CD1c-positive myeloid dendritic cell (primary cell): ENCODE data around the gene DDIT4.
A peak's percentile ranks its signal among the peaks of the same experiment; 100 is the strongest.
"Not testable (repeated sequence)": the region's sequence is repeated elsewhere in the genome, so short reads cannot be mapped to it uniquely, and the experiment has no call there.

Source experiments
- DNase-seq: peaks from one replicate; pipeline ENCODE4 v3.0.0-alpha.2; 2016; ENCODE audit errors: extremely low spot score

The DDIT4 gene

DNA sequence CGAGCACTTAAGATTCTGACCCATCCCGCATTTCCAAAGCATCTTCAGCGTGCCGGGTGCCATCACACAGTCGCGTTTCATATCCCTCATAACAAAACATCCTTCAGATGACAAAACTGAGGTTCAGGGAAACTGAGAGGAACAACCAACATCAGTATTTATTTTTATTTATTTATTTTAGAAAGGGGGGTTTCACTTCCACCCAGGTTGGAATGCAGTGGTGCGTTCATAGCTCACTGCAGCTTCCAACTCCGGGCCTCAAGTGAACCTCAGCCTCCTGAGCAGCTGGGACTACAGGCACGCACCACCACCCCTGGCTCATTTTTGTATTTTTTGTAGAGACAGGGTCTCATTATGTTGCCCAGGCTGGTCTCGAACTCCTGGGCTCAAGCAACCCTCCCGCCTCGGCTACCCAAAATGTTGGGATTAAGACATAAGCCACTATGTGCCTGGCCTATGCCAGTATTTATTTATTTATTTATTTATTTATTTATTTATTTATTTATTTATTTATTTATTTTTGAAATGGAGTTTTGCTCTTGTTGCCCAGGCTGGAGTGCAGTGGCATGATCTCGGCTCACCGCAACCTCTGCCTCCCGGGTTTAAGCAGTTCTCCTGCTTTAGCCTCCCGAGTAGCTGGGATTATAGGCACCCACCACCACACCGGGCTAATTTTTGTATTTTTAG lies 24.4 kb upstream of the DDIT4 start:
- DNase-seq: not testable (repeated sequence)

DNA sequence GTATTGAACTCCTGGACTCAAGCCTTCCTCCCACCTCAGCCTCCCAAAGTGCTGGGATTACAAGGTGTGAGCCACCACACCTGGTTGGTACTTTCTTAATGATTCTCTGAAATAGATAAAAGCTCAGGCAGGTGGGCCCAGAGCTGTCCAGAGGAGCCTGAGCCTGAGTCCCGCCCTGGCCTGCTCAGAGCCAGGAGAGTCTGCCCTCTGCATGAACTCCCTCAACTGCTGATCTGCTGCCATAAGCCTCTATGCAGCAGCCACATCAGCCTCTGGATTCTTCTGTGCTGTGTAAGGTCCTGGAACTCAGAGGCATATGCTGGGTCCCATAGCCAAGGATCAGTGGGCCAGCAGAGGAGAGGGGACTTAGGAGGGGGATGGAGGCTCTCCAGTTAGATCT lies 23.1 kb upstream of the DDIT4 start:
- DNase-seq: no peak

DNA sequence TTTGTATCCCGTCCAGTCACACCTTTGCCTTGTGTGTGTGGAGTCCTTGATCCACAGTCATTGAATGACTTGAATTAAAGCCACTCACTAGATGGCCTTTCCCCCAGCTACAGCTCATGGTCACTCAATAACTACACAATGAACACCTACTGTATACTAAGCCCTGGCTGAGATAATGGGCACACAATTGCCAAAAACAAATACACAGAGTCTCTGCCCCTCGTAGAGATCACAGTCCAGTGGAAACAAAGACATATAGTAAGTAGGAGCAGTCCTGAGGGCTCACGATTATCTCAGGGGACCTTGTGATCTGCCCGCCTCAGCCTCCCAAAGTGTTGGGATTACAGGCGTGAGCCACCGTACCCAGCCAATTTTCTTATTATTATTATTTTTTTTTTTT lies 22.1 kb upstream of the DDIT4 start:
- DNase-seq: no peak

DNA sequence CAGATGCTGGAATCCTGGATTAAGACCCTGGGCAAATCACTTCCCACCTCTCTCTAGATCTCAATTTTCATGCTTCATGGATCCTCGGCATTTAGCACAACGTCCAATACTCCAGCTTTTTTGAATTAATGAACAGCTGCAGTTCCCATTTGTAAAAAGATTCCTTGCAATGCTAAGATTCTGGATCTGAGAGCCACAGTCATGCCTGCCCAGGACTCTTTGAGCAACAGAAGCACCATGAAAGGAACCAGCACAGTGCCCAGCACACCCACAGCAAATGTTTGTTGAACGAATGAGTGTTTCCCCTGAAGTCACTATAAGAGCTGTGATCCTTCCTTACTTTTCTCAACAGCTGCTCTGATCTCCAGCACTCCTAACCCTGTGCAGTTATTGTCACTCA lies 20.8 kb upstream of the DDIT4 start:
- DNase-seq: no peak

DNA sequence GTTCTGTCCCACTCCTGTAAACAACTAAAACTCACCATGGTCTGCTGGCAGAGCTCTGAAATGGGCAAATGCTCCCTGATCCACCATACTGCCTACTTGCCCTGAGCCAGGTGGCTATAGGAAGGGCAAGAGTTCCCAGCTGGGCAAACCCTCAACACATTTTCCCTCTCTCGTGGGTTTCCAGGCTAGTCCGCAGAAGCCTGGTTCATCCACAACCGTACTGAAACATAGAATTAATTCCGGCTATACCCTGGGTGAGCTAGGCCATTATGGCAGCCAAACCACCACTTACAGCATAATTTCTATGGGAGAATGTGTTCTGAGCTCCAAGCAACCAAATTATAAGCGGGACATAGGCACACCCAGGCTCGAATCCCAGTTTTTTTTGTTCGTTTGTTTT lies 20.1 kb upstream of the DDIT4 start:
- no peak for DNase-seq

DNA sequence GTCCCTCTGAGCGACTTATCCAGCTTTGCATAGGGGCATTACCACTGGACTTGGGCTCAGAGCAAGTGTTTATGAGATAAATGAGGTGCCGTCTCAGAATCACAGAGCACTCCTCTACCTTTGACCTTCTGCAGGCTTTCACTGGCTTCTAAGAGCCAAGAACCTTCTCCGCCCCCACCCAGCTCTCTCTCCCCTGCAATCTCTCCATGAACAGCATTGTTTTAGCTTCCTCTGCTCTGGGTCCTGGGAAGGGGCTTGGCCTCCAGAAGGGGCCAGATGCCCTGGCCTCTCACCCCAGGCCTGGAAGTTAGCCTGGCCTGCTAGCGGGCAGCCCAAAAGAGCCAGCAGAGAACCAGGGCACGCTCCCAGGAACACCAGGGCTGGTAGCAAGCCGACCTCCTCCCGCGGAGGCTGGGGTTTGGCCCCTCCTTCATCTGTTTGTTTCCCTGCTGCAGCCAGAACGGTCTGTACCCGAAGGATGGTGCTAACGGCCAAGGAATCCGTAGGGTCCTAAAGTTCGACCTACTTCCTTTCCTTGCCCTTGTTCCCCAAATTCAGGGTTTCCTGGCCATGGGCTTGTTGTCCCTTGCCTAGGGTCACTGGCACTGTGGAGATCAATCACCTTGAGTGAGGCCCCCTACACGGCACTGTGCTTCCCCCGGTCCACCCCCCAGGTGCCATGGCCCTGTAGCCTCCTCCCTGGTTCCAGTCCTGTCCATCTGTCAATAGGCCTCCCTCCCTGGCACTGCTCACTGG lies 18.7 kb upstream of the DDIT4 start:
- peak; percentile 53 for DNase-seq

DNA sequence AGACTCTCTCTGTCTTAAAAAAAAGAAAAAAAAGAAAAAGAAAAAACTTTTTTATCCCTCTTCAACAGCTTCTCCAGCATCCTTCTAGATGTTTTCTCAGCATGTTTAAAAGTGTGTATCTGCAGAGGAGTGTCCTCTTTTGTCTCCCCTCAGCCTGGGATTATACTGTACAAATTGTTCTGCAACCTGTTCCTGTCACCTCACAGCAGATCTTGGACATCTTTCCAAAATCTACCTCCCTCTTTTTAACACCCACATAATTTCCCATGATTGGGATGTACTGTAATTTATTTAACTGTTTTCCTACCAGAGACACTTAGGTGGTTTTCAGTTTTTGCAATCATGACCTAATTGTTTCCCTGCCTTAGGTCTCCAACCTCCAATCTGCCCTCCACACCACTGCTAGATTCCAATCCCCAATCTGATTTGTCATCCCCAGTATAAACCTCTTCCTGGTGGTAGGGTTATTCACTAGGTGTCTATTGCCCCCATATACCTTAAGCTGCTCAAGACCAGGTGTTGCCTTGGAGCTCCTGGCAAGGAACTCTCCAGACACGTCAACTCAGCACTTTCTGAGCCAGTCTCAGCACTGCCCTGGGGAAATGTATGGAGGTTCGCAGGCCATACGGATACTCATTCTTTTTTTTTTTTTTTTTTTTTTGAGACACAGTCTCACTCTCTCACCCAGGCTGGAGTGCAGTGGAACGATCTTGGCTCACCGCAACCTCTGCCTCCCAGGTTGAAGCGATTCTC lies 17.6 kb upstream of the DDIT4 start:
- DNase-seq: no peak

DNA sequence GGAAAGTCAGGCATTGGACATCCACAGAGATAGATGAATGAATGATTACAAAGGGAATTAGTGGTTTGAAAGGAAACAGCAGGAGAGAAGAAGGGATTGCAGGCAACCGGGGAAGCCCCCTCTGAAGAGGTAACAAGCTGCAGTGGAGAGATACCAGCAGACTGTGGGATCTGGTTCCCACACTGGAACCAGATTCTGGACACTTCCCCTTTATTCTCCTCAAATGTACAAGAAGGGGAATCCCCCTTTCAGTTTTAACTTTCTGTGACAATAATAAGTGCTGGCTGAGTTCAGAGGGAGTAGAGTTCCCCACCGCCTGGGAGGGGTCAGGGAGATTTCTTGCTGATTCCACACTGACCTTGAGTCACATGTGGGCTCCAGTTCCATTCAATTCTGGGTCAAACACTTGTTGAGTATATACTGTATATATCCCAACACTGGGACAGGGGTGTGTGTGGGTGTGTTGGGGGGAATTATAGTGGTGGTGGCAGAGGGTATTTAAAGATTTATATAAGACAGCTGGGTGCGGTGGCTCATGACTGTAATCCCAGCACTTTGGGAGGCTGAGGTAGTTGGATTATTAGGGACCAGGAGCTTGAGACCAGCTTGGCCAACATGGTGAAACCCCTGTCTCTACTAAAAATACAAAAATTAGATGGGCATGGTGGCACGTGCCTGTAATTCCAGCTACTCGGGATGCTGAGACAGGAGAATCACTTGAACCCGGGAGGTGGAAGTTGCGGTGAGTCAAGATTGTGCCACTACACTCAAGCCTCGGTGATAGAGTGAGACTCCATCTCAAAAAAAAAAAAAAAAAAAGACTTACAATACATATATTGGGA lies 16.5 kb upstream of the DDIT4 start:
- DNase-seq: peak; percentile 89

DNA sequence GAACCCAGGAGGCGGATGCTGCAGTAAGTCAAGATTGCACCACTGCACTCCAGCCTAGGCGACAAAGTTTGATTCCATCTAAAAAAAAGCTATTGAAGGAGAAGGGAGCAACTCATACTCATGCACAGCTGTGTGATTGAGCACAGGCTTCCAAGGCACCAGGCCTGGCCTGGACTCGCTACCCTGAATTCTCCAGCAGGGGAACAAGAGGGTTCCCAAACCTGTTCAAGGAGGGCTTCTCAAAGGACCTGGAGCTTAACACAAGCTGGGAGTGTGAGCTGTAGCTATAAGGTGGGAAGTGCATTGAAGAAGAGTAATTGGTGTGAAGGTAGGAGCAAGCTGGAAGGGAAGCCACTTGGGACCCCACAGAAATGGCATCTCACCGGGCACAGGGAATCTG lies 15.1 kb upstream of the DDIT4 start:
- DNase-seq: no peak

DNA sequence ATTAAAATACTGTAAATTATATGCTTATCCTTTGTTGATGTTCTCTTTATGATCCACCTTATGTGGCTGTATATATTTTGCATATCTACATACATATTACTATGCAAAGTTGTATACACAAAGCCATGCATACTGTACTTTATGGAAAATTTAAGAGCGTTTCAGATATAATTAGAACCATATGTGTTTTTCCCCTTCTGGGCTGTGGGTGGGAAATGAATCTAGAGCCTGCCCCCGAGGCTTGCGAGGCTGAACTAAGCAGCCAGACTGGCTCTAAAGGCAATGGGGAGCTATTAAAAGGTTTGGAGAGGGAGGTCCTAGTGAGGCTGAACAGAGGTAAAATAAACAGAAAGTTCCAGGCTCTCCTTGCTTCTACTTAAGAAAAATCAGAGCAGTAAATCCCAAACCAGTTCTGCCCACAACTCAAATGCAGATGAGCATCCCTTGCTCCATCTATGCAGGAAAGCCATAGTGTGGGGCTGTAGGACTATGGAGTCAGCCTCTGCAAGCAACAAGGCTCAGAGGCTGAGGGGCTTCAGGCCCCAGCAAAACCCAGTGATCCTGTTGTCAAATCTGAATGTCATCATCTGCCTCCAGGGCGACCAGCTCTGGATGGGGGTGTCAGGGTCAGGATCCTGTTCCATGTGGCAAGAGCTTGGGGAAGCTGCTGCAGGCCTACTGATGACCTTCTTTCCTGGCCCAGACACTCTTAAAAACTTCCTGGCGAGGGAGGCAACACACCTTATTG lies 14.1 kb upstream of the DDIT4 start:
- no peak for DNase-seq

DNA sequence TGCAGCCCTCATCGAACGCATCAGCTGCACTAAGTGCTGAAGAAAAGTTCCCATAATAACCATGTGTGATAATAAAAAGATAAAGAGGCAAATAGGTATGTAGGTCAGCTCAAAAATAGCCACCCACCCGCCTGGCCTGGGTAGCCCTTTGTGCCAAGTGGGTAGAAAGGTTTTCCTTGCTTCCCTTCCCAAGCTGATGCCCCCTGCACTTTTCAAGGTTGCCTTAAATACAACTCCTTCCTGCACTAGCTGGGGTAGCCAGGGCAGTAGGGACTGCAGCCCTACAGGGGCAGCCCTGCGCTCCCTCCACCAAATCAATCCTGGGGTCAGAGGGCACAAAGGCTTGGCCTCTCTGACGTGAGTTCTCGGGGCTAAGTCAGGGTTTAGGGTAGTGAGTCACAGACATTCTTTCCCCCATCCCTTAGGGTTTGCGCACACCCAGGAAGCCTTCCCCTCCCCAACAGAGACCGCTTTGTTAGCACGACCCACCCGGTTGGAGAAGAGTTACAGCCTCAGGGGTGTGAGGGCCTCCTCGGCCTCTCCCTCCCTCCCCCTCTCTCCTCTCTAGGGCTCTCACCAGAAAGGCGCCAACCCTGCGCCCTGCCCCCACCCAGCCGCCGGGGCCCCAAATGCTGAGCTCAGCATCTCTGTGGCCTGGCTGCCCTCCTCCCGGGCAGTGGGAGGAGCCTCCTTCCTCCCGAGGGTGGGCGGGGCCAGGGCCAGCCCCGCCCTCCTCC lies 13.3 kb upstream of the DDIT4 start:
- peak; percentile 39 for DNase-seq

DNA sequence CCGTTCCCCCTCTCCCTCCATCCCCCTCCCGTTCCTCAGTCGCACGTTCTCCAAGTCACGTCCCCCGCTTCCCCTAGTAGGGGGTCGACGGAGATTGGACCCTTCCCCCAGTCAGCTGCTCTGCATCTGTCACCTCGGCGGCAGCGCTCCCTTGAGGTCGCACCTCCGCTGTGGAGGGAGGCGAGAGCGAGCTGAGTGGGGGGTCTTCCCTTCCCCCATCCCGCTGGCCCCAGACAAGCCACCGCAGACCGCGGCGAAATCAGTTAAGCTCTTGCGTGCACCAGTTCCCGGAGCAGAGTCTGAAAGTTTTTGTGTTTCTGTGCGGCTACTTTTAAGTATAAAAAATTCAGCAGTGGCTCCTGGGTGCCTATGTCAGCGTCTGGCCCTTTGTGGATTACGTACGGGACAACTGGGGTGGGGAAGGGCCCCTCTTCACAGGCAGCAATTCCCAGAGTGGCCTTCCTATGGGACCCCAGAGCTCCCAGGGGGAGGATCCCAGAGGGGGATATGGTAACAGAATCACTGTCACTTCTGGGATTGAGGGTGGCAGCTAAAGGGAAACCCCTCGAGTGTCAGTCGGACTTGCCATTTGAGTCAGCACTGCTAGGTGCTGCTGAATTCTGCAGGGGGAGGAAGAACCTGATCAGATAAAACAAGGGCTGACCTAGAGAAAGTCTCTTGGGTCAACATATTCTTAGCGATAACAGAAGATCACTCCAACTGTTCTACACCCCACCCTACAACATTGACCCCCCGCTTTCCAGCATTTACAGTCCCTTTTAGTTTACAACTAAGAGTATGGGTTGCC lies 12.5 kb upstream of the DDIT4 start:
- DNase-seq: peak; percentile 36

DNA sequence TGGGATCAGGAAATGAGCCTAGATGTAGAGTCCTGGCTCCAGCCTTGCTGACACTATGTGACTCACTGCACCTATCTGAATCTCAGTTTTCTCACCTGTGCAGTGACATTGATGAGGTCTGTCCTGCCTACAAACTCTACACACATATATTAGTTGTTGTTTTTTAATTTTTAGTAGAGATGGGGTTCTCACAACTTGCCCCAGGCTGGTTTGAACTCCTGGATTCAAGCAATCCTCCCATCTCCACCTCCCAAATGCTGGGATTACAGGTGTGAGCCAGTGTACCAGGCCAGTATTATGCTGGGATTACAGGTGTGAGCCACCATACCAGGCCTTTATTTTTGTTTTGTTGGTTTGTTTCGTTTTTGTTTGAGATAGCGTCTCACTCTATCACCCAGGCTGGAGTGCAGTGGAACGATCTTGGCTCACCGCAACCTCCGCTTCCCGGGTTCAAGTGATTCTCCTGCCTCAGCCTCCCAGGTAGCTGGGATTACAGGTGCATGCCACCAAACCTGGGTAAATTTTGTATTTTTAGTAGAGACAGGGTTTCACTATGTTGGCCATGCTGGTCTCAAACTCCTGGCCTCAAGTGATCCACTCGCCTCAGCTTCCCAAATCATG lies 11.8 kb upstream of the DDIT4 start:
- DNase-seq: no peak

DNA sequence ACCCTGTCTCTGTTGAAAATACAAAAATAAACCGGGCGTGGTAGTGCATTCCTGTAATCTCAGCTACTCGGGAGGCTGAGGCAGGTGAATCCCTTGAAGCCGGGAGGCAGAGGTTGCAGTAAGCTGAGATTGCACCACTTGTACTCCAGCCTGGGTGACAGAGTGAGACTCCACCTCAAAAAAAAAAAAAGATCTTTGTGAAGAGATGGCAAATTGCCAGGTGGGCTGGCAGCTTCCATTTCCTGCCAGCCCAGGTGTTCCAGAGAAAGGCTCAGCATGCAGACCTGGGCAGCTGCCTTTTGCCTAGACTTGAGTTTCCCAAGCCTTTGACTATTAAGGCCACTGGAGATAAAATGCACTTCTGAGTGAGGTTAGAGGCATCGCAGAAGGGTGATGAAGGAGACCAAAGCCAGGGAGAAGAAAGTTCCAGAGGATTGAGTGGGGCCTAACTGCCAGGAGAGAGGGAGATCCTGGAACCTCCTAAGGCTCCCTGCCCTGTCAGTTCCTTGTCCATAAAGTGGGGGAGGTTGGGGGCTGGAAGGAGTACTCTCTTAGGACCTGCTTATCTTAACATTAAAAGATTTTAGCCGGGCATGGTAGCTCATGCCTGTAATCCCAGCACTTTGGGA lies 10.0 kb upstream of the DDIT4 start:
- DNase-seq: no peak

DNA sequence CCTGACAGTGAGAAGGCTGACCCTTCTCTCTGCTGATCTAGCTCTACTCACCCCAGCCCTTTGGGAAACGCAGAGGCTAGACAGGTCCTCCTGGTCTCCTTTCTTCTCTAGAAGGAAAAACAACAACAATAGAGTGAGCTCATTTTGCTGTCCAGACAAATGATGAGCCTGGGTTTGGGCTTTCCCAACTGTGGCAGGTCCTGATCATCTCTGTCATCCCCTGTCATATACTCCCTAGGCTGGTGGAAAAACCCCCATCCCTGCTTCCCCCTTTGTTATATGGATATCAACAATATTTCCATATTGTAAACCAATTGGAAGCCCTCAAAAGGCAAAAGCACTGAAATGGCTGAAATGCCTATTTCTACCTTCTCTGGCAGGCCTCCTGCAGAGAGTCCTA lies 9.2 kb upstream of the DDIT4 start:
- DNase-seq: no peak

DNA sequence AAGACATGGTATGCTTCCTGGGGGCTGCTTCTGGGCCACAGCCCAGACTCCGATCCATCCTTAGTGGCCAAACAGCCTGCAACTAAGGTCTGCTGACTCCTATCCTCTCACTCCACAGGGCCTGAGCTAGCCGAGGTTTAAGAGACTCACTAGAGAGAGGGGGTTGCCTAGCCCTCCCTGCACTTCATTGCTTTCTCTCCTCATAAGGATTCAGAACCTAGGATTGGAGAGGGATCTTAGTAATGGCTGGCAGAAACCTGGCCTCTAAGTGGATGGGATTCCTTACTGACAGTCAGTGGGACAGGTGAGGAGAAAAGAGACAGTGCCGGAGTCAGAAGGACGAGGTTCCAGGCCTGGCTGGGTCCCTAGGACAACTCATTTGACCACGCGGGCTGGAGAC lies 8.2 kb upstream of the DDIT4 start:
- DNase-seq: no peak

DNA sequence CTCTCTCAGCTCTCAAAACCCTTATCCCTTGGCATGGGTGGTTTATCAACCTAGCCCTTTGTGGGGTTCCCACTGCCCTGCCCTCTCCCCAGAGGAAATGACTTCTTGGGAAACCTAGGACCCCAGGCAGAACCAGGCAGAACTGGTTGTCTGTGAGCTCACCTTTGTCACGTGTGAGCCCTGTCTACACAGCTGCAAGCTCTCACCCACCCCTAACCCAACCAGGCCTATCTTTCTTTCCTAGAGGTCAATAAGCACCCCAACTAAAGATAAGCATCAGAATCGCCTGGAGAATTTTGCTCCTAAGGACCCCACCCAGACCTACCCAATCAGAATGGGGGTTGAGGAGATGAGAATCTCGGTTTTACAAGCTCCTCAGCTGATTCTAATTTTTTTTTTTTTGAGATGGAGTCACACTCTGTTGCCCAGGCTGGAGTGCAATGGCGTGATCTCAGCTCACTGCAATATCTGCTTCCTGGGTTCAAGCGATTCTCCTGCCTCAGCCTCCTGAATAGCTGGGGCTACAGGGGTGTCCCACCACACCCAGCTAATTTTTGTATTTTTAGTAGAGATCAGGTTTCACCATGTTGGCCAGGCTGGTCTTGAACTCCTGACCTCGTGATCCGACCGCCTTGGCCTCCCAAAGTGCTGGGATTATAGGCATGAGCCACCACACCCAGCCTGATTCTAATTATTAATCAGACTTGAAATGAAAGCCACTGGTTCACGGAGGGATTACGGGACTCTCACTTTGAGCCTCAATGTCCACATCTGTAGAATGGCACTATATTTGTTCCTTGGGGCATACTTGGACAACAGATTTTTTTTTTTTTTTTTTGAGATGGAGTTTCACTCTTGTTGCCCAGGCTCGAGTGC lies 7.5 kb upstream of the DDIT4 start:
- DNase-seq: no peak

DNA sequence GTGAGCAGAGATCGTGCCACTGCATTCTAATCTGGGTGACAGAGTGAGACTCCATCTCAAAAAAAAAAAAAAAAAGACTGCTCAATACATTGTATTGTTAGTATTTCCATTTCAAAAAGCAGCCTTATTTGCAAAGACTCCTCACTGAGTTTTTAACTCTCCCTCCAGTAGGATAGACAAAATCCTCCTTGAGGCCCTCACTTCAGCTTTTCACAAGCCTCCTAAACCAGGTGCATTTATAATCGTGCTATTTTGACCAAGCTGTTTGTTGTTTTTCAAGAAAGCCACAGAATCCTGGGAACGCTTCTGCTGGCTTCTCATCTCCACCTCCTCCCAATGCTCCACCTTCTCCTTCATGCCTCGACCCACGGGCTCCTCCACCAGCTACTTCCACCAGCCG lies 6.3 kb upstream of the DDIT4 start:
- DNase-seq: no peak
